Activated T-helper 9 cell treated with anti-CD3 and anti-CD28 coated beads, Interleukin-2, amount 50 U/mL, for 16 hours (primary cell): ENCODE data around the gene HUS1B.

Source experiments
- DNase-seq: peaks from one replicate; pipeline ENCODE4 v3.0.0-alpha.2; 2020; ENCODE audit warnings: low read depth

The HUS1B gene

DNA sequence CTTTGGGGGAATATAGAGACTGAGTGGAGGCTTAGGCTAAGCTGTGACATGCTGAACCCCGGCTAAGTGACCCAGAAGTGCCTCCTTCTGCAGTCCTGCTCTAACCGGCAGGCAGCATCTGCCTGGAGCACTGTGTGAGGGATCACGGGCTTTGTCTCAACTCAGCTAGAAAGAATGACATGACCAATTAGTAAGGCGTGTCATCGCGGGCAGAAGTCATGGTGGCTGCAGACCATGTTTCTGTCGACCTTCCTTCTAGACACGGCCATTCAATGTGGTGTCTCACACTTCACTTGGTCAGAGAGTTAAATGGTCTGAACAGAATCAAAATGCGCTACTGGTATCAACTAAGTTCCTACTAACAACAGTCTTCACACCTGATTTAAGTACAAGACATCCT lies 35.0 kb downstream of the HUS1B start:
- DNase-seq, result no peak

DNA sequence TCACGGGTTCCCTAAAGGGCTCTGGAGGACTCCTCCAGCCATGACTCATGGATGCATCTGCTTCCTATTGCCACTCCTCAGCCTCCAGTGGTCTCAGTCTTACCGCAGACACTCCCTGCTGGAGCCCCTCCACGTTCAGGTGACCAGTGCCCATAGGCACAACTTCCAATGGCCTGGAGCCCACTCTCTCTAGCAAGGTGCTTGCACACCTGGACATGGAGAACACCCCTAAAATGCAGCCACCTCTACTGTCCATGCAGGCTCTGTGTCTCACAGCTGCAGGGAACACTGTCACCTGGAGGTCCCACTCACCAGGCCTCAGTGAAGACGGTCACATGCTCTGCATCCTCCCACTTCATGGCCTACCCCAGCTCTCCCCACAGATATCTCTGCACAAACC lies 36.0 kb downstream of the HUS1B start:
- DNase-seq, result no peak

- no peak for DNase-seq
These were observed 36.7 kb downstream of the HUS1B start for GRCh38 chr6:620166-620565.

DNA sequence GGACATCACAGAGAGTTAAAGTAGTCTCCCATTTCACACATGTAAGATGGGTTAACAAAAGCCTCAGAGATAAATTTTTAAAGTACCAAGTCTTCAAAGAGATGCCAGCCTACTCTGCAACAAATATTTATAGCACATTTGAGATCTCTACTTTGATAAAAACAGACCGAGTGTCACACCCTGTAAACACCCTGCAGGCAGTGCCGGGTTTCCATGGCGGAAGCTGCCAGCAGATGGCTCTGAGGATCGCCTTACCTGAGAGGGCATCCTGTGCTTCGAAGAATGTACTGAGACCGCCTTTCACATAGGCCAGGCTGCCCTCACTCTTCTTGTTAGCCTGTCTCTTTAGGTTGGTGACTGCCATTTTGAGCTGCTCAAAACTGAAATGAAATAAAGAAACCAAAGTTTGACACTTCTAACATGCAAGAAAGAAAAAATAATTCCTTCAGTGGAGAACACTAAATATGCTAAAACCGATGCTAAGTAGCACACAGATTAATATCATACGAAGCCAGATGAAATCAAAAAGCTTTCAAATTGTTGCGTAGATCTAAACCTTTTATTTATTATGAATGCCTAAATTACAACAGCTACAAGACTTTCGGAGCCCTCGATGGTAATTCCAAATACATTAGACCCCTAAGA lies 39.3 kb downstream of the HUS1B start:
- DNase-seq, result no peak

DNA sequence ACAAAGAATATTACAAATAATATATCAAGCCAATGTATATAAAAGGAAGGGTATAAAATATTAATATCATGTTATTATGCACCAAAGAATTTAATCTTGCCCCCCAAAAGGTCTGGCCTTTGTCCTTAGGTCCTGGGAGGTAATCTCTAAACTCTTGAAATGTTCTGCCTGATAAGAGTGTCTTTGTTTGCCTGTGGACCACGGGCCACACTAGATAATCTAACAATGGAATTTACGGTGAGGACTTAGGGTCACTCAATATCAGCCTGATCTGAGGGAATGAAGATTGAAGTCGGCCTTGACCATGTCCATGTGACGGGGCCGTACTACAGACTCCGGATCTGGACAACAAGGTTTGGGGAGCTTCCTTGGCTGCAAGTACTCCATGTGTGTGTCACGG lies 42.9 kb downstream of the HUS1B start:
- DNase-seq, result no peak

GRCh38 chr6:611928-612327 lies 45.0 kb downstream of the HUS1B start:
- no peak for DNase-seq

DNA sequence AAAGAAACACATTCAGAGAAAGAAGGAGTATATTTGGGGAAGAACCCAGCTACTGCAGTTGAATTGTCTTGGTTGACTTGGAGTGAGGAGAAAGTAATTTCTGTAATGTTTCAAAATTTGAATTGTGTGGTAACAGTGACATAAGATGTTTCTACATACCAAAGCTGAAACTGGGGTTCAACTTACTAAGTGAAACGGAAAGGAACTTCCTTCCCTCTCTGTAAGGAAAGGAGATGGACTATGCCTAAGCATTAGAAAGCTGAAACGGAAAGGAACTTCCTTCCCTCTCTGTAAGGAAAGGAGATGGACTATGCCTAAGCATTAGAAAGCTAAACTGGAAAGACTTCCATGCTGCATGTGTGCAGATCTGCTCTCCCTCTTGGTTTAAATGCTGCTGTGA lies 46.0 kb downstream of the HUS1B start:
- no peak for DNase-seq

DNA sequence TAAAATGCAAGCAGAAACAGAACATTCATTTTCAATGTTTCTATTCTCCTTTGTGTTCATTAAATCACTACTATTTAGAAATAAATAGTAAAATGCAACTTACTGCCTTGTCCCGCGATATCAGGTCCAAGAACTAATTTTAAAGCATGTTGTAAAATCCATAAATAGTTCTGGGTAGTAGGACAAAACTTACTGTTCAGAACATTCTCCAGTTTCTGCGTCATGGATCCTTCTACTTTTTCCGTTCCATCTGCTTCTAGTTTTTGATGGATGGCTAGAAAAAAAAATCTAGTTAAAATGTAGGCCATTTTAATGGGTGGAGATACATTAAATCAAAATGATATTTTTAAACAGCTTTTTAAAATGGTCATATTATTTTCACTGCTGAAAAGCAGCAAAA lies 47.0 kb downstream of the HUS1B start:
- DNase-seq, result no peak

- DNase-seq, result no peak
These were observed 50.0 kb downstream of the HUS1B start for GRCh38 chr6:606829-607379.
